ENCODE data around the gene NFXL1. TPM values are rescaled to one million over a fixed set of nuclear protein-coding genes. Genes with fewer than 3 reads are reported as not detected.

NFXL1 gene
- total RNA-seq (2021) (15.5 and 15.7 TPM in 2 replicates), Bru-seq, nascent RNA (percentile 89 among the genes with signal in this experiment), BruChase-seq, experiment 1, labeled RNA remaining after a 2-hour chase (percentile 87 among the genes with signal in this experiment), BruChase-seq, experiment 2, labeled RNA remaining after a 6-hour chase (percentile 70 among the genes with signal in this experiment)
- long read RNA-seq, transcript NFXL1-202 (23 exons, 3,728 nt) = major isoform, 5 of 15 reads
- long read RNA-seq, partial matches to known transcripts = 7 of 15 reads
- long read RNA-seq, other reads (novel, unspliced or antisense) = 3 of 15 reads

DNA sequence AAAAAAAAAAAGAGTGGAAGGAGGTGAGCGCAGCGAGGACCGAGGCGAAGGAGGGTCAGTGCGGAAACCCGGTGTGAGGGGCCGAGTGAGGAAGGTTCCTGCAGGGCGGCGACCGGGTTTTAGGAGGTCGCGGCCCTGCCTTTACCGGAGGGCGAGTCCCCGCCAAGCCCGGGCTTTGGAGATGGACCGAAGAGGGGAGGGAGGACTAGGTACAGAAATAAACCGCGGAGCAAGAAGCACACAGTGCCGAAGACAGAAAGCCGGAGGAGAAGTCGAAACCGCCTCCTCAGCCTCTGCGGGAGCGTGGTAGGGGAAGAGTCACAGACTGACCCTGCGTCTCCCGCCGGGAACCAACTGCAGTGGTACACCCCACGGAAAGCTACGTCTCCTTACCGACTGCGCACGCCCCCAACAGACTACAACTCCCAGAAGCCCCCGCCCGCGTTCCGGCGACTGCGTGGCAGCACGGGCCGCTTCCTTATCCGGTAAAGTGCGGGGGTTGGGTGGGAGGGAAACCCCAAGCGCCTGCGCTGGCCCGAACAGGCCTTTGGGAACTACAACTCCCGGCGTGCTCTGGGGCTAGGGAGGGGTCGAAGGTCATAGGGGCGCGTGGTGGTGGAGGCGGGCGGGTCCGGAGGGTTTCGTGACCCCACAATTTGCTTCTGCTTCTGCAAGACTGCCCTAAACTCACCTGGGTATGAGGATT, at the start of gene NFXL1:
Gene NFXL1, minus strand, starts transcription at position 364 of the 706 bp plus-strand sequence. CDS start 380 bp downstream, outside the sequence.
- CTCF ChIA-PET = interaction anchor here (1.0 kb wide), 1 partner anchor 19 kb away, joined by 3 read pairs; no protein-coding TSS in a partner anchor

DNA sequence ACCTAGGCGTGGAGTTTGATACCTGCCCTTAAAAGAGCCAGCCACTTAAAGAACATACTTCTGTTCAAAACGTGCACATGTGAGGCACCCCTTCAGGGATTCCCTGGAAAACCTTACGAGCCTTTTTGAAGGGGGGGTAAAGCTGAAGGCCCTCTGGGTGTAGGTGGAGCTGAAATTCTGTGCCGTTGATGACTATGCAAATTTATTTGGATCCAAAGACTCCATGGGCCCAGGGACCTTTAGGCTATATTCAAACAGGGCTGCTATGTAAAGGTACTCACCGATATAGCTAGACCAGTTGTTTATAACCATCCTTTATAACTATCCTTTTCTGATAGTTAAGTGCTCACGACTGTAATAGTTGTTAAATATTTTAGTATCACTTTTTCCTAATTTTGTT, 40.3 kb upstream of the NFXL1 start:
- Histone ChIP-seq H3K27me3 (ENCODE audit: insufficient read depth, low read depth) (no peaks in the 10 kb centered on the region), H3K4me2 (no peak overlapping the region), H3K36me3 (ENCODE audit: low read depth) (no peaks in the 10 kb centered on the region), H4K20me1 (ENCODE audit: insufficient read depth) (no peaks in the 10 kb centered on the region), H3K4me1 (replicated peaks; ENCODE audit: insufficient read depth) (no peaks in the 10 kb centered on the region), H3K79me2 (ENCODE audit: low read depth) (no peaks in the 10 kb centered on the region), H2AFZ (no peak overlapping the region), H3K27ac (no peak overlapping the region), H3K9me2 (ENCODE audit: insufficient read depth) (no peaks in the 10 kb centered on the region), H3K4me3 (no peak overlapping the region), H3K9me3 (ENCODE audit: insufficient read depth, low read depth) (no peaks in the 10 kb centered on the region), H3F3A (ENCODE audit: insufficient read depth, low read depth) (no peaks in the 10 kb centered on the region)
- intact Hi-C loops (cut with micrococcal nuclease; ENCODE audit: unreplicated experiment) = no loop called here
- no peak for DNase-seq
- no TSS peak for BruUV-seq (replicated peaks)
- TF ChIP-seq EZH2 (IDR thresholded peaks at IDR 0.05; ENCODE audit: low read depth) = no peak
- TF ChIP-seq, protein P1, sequence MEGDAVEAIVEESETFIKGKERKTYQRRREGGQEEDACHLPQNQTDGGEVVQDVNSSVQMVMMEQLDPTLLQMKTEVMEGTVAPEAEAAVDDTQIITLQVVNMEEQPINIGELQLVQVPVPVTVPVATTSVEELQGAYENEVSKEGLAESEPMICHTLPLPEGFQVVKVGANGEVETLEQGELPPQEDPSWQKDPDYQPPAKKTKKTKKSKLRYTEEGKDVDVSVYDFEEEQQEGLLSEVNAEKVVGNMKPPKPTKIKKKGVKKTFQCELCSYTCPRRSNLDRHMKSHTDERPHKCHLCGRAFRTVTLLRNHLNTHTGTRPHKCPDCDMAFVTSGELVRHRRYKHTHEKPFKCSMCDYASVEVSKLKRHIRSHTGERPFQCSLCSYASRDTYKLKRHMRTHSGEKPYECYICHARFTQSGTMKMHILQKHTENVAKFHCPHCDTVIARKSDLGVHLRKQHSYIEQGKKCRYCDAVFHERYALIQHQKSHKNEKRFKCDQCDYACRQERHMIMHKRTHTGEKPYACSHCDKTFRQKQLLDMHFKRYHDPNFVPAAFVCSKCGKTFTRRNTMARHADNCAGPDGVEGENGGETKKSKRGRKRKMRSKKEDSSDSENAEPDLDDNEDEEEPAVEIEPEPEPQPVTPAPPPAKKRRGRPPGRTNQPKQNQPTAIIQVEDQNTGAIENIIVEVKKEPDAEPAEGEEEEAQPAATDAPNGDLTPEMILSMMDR (conservative IDR thresholded peaks at IDR 0.05) = no peak
- POLR2A ChIA-PET (ENCODE audit: unreplicated experiment) = no interaction called here
- CTCF ChIA-PET = no interaction called here

More for the DNA sequence above, at the start of gene NFXL1:
- Histone ChIP-seq H3K27ac (peak within 1 kb of the TSS; percentile 84), H2AFZ (peak within 1 kb of the TSS; percentile 99), H3K9me2 (ENCODE audit: insufficient read depth) (no peaks in the 10 kb centered on the region), H4K20me1 (ENCODE audit: insufficient read depth) (0 out of 2 replicates have a peak, but pooled peaks cover 5% of the 10 kb centered on the region), H3K27me3 (ENCODE audit: insufficient read depth, low read depth) (no peaks in the 10 kb centered on the region), H3K36me3 (ENCODE audit: low read depth) (peaks cover 22% of the 10 kb centered on the region), H3K9me3 (ENCODE audit: insufficient read depth, low read depth) (no peaks in the 10 kb centered on the region; the same call in 1 of the 2 replicates), H3K4me1 (replicated peaks; ENCODE audit: insufficient read depth) (peaks cover 17% of the 10 kb centered on the region), H3K4me3 (peak within 1 kb of the TSS; percentile 89), H3K4me2 (peak within 1 kb of the TSS; percentile 96), H3K79me2 (ENCODE audit: low read depth) (peaks cover 40% of the 10 kb centered on the region), H3F3A (ENCODE audit: insufficient read depth, low read depth) (no peaks in the 10 kb centered on the region)
- TF ChIP-seq, protein P1 (conservative IDR thresholded peaks at IDR 0.05) = no peak
- no peak for TF ChIP-seq EZH2 (IDR thresholded peaks at IDR 0.05; ENCODE audit: low read depth)
- POLR2A ChIA-PET (ENCODE audit: unreplicated experiment) = interaction anchor here (0.6 kb wide), 1 partner anchor 102 kb away, joined by 6 read pairs; the partner anchor contains the start of gene CNGA1
- no TSS peak for BruUV-seq (replicated peaks)
- intact Hi-C loops (cut with micrococcal nuclease; ENCODE audit: unreplicated experiment) = loop anchor here (5.0 to 10.0 kb wide), 3 partner anchors 168 to 353 kb away; partner anchors contain the start of gene TEC
- DNase-seq = peak; percentile 90 to 93

DNA sequence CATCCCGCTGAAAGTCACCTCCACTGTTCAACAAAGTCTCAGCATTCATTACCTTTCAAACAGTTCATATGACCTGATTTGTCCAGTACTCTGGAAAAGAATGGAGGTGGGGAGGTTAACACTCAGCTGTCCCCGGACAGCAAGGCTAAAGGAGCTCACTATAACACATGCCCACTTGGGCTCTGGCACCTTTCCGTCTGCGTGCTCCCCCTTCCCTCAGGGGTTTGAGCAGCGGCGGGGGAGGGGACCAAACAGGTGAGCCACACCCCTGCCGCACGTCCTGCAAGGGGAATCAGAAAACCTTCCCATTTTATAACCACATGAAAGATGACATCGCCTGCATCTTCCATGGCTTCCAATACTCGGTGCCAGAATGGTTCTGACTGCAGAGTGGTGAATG, 39.9 kb upstream of the NFXL1 start:
- ChIA-PET POLR2A (ENCODE audit: unreplicated experiment) (no interaction called here), CTCF (no interaction called here)
- Histone ChIP-seq H3K4me3 (no peak overlapping the region), H3K79me2 (ENCODE audit: low read depth) (no peaks in the 10 kb centered on the region), H3K9me3 (ENCODE audit: insufficient read depth, low read depth) (no peaks in the 10 kb centered on the region), H3K36me3 (ENCODE audit: low read depth) (no peaks in the 10 kb centered on the region), H2AFZ (no peak overlapping the region), H3K4me2 (no peak overlapping the region), H3K27ac (no peak overlapping the region), H3K4me1 (replicated peaks; ENCODE audit: insufficient read depth) (no peaks in the 10 kb centered on the region), H3K9me2 (ENCODE audit: insufficient read depth) (no peaks in the 10 kb centered on the region), H3K27me3 (ENCODE audit: insufficient read depth, low read depth) (no peaks in the 10 kb centered on the region), H4K20me1 (ENCODE audit: insufficient read depth) (no peaks in the 10 kb centered on the region), H3F3A (ENCODE audit: insufficient read depth, low read depth) (no peaks in the 10 kb centered on the region)
- no TSS peak for BruUV-seq (replicated peaks)
- TF ChIP-seq EZH2 (IDR thresholded peaks at IDR 0.05; ENCODE audit: low read depth) = no peak
- TF ChIP-seq, protein P1 (conservative IDR thresholded peaks at IDR 0.05) = no peak
- DNase-seq = no peak
- intact Hi-C loops (cut with micrococcal nuclease; ENCODE audit: unreplicated experiment) = no loop called here

Data from PC-9 (cell line).